GM13976 (cell line): ENCODE measurements around the gene PXN.

Source experiments
- DNase-seq: peaks from one replicate; pipeline ENCODE4 v3.0.0; 2012; ENCODE audit warnings: low spot score
- CTCF ChIP-seq: IDR thresholded peaks from 2 replicates; pipeline ENCODE4 v1.5.1; 2012; ENCODE audit warnings: borderline replicate concordance, mild to moderate bottlenecking; ENCODE audit not compliant: insufficient read depth; ENCODE audit errors: extremely low read depth, missing control alignments, control extremely low read depth
- in situ Hi-C: fragments of 300-500 bp; cut with MboI; formaldehyde crosslinking; loops from one replicate; pipeline ENCODE4 v1.12.0; 2022; ENCODE audit warnings: low sequenced_read_pairs, mixed read lengths, inconsistent platforms; ENCODE audit not compliant: unreplicated experiment

The PXN gene

GRCh38 chr12:120168337-120168736 lies 97.2 kb downstream of the PXN start:
- no peak for TF ChIP-seq CTCF
- DNase-seq: no peak
- in situ Hi-C loops: no loop called here

- in situ Hi-C loops: no loop called here
- no peak for DNase-seq
- no peak for TF ChIP-seq CTCF
These were observed 97.9 kb downstream of the PXN start for GRCh38 chr12:120167529-120168095.

- TF ChIP-seq CTCF: no peak
- no peak for DNase-seq
- in situ Hi-C loops: no loop called here
These were observed 101.2 kb downstream of the PXN start for GRCh38 chr12:120164293-120164692.

- in situ Hi-C loops: no loop called here
- no peak for DNase-seq
- no peak for TF ChIP-seq CTCF
These were observed 102.8 kb downstream of the PXN start for GRCh38 chr12:120162763-120163162.

- TF ChIP-seq CTCF: no peak
- no peak for DNase-seq
- in situ Hi-C loops: no loop called here
These were observed 103.7 kb downstream of the PXN start for GRCh38 chr12:120161852-120162251.
